Measurements from ENCODE around the gene SCPEP1.

Gene SCPEP1

GRCh38 chr17:56997313-56997712 lies 19.4 kb downstream of the SCPEP1 start:
- no peak for DNase-seq

DNA sequence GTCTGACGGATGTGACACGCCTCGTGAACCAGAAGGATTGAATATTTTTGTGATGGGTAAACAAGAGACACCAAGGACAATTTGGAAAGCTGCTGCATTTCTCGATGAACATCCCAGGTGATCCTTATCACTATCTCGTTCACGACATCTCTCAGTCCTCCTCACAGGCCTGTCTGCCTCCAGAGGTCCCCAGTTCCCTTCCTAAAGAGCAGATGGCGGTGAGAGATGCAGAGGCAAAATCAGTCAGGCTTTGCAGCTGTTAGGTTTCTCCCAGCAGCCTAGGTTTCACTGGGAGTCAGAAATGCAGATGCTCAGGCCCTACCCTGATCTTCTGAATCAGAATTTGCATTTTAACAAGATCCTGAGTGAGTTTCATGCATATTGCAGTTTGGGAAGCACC lies 23.6 kb downstream of the SCPEP1 start:
- DNase-seq: no peak

GRCh38 chr17:57002904-57003303 lies 25.0 kb downstream of the SCPEP1 start:
- DNase-seq: no peak

DNA sequence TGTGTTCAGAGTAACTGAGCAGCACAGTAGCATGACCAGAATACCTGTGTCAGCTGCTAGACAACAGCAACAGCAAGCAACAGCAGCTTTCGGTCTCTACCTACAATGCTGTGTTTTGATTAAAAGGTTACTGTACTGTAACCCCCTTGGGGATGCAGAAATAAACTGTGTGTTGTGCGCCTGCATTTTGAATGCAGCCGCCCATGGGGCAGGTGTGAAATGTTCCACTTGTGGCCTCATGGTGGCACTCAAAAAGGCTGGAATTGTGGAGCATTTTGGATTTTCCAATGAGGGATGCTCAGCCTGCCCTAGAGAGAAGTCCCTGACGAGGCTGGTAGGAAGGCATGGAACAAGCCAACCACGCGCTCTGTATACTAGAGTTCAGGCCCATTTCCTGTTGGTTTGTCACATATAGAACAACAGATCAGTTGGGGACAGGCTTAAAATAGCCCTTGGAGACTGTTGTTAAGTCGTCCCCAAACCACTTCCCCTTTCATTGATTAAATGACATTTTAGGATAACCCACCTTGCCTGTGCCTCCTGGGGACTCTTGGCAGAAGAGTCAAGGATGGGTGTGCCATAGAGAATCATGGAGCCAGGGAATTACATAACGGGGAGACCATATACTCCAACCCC lies 27.1 kb downstream of the SCPEP1 start:
- DNase-seq: peak in 1 of 51 donors; percentile 0

GRCh38 chr17:57006040-57006439 lies 28.1 kb downstream of the SCPEP1 start:
- DNase-seq: no peak

GRCh38 chr17:57008958-57009357 lies 31.0 kb downstream of the SCPEP1 start:
- no peak for DNase-seq

GRCh38 chr17:57009737-57010445 lies 32.0 kb downstream of the SCPEP1 start:
- DNase-seq: peak in 26 of 51 donors; percentile 2 to 45 (median 15)

DNA sequence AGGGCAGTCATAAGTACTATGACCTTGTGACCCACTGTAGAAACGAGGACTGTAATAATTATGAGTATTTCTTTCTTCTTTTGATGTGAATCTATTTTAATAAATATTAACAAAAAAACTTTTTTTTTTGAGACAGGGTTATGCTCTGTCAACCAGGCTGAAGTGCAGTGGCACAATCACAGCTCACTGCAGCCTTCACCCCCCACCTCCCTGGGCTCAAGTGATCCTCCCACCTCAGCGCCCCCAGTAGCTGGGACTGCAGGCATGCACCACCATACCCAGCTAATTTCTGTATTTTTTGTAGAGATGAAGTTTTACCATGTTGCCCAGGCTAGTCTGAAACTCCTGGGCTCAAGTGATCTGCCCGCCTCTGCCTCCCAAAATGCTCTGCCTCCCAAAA lies 32.6 kb downstream of the SCPEP1 start:
- no peak for DNase-seq

DNA sequence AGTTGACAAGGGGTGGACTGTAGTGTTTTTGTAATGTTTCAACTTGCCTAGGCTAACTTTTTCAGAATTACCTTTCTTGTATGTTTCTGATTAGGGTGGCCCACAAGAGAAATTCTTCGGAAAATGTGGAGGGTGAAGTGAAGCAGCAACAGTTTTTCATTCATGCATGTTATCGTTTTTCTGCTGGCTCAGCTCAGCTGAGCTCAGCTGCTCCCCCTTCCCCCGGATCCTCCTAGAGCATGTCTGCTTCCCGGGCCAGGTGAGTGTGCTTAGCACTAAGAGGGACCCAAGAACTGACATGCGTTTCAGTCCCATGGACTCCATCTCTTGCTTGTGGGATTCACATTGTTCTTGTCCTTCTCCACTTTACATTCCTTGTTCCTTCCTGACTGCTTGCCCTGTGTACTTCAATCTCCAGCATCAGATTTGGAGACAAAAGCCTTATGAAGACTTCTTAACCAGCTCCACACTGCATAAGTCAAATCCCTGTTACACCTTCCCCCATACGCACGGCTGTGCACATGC lies 33.6 kb downstream of the SCPEP1 start:
- DNase-seq: no peak

GRCh38 chr17:57016071-57016763 lies 38.3 kb downstream of the SCPEP1 start:
- no peak for DNase-seq

- DNase-seq: no peak
Measured at GRCh38 chr17:57016764-57017116, 38.8 kb downstream of the SCPEP1 start.

DNA sequence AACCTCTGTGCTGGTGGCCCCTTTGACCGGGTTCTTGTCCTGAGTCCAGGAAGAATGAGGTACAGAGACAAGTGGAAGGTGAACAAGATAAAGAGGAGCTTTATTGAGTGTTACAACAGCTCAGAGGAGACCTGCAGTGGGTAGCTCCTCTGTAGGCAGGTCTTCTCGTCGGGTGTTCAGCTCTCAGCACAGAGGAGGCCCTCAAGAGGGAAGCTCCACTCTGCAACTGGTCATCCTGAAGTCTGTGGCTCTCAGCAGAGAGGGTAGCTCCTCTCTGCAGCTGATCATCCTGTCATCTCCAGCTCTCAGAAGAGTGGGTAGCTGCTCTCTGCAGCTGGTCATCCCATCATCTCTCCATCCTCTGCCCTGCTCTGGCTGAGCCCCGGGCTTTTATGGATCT lies 39.7 kb downstream of the SCPEP1 start:
- DNase-seq: no peak

DNA sequence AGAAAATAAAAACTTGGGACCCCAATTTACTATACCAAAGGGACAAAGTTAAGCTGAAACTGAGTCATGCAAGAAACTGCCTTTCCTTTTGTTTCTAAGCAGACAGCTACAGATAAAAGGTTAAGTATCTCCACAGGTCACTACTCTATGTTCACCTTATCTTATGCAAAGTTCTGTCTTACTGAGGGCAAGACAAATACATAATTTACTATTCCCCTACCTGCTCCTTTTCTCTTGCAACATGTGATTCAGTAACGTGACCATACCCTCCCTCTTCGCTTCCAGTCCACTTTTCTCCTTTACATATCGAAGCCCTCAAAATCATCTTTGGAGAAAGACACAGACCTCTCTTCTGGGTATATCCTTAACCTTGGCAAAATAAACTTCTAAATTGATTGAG lies 42.3 kb downstream of the SCPEP1 start:
- no peak for DNase-seq

- DNase-seq: no peak
Measured at GRCh38 chr17:57021226-57021940, 43.5 kb downstream of the SCPEP1 start.

- DNase-seq: no peak
Measured at GRCh38 chr17:57025876-57026275, 47.9 kb downstream of the SCPEP1 start.

DNA sequence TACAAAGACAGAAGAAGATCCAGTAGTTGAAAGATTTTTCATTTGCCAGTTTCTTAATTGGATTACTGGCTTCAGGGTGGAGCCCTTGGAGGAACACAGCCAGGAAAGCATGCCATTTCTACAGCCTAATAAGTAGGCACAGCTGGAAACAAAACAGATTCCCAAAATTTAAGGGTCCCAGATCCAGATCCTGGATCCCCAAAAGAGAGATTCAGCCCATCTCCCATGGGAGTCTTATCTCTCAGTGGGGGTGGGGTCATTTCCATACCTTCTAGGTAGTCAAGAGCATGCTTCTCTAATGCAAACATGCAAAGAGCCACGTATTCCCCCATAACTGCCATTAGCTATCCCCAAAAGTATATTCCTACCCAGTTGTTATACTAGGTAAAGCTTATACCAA lies 49.9 kb downstream of the SCPEP1 start:
- DNase-seq: no peak

DNA sequence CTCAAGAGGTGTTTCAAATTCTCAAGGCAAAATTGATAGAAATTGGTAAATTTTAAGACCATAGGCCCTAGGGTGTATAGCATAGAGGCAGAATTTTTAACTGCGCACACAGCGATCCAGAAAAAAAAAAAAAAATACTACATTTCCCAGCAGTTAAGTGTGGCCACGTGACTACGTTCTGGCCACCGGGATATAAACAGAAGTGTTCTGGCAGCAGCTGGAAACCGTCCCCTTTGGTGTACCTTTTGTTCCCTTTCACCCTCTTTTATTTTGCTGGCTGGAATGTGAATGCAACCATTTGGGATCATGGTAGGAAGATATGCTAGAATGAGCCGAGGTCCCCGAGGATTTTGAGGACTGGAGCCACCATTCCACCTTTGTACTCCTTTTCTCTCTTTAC lies 54.4 kb downstream of the SCPEP1 start:
- DNase-seq: peak in 1 of 51 donors; percentile 5

DNA sequence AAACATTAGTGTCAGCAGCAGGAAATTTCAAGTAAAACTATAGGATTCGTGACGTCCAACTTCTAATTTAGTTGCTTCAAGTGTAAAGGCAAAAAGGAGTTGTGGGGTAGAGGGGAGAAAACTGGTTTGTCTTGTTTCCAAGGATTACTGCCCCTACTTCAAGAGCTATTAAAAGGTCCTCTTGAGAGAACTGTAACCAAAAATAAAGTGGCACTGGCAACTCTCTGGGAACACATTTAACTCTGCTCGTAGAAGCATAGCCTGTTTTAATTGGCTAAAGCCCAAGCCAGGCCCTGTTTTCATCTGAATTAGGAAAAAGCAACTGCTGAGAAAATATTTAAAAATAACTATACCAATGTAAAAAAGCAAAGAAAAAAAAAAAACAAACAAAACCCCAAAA lies 55.4 kb downstream of the SCPEP1 start:
- no peak for DNase-seq

- DNase-seq: no peak
Measured at GRCh38 chr17:57034807-57035754, 57.1 kb downstream of the SCPEP1 start.

DNA sequence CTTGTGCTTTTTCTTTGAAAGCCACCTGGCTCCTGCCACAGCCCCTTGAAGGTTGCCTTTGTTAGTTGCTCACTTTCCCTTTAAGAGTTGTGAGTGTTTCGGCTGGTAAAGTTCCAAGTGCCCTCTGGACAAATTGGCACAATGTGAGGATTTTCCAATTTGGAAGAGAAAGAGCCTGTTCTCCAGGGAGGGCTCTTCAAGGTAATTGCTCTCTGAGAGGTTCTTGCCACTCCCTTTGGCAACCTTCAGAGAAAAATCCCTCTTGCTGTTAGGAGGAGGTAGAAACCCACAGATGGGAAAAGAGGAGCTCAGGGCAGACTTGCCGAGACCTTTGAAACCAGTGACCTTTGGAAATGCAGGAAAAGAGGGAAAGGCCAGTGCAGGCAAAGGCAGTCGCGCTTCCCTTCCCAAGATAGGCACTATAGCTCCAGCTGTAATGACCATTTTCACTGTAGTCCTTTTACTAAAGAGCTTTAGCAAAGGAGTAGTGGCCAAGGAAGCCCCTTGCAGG lies 58.1 kb downstream of the SCPEP1 start:
- DNase-seq: no peak

GRCh38 chr17:57037411-57037810 lies 59.5 kb downstream of the SCPEP1 start:
- no peak for DNase-seq
